Suprapubic skin (tissue), 4 donors: ENCODE data around the gene MAP3K1.

ENCODE experiments used
- EP300 ChIP-seq: sonication (generic); formaldehyde crosslinking; IDR thresholded peaks from one replicate; pipeline ENCODE4 v1.6.1; 2017; ENCODE audit warnings: antibody characterized with exemption
- POLR2A ChIP-seq, 2 donors: fragments of 450-650 bp; IDR thresholded peaks; one replicate each; pipeline ENCODE4 v1.6.1; 2017; ENCODE audit warnings: antibody characterized with exemption in 2 of 2, mild to moderate bottlenecking in 2 of 2, moderate library complexity in 2 of 2
- POLR2AphosphoS5 ChIP-seq, 3 donors: sonication (generic); formaldehyde crosslinking; IDR thresholded peaks; one replicate each; pipeline ENCODE4 v1.6.1; 2017; ENCODE audit warnings: antibody characterized with exemption in 3 of 3
- TF ChIP-seq, protein P1 (sequence below), 2 donors: fragments of 200-600 bp in 1 of 2; fragments of 450-650 bp in 1 of 2; sonication (generic) in 1 of 2; IDR thresholded peaks; one replicate each; pipeline ENCODE4 v1.5.1; 2016 to 2019; ENCODE audit warnings: antibody characterized with exemption in 2 of 2, mild to moderate bottlenecking in 1 of 2, moderate library complexity in 1 of 2

DNA sequence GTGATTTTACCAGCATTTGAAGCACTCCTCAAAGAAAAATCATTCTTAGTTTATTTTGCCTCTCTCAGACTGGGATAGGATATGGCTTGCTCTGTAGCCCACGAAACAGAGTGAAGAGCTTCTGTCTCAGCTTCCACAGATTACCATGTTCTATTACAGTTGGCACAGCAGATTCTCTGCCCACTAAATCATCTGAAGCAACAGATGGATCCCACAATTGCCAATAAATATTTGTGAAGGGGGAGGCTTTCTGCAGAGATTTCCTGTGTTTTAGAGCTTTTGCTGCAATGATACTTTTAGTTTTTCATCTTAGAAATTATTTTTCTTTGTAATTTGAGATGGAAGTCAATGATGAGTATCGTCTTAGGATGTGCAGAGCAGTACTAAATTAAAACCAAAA lies 12.3 kb upstream of the MAP3K1 start:
- TF ChIP-seq, protein P1, sequence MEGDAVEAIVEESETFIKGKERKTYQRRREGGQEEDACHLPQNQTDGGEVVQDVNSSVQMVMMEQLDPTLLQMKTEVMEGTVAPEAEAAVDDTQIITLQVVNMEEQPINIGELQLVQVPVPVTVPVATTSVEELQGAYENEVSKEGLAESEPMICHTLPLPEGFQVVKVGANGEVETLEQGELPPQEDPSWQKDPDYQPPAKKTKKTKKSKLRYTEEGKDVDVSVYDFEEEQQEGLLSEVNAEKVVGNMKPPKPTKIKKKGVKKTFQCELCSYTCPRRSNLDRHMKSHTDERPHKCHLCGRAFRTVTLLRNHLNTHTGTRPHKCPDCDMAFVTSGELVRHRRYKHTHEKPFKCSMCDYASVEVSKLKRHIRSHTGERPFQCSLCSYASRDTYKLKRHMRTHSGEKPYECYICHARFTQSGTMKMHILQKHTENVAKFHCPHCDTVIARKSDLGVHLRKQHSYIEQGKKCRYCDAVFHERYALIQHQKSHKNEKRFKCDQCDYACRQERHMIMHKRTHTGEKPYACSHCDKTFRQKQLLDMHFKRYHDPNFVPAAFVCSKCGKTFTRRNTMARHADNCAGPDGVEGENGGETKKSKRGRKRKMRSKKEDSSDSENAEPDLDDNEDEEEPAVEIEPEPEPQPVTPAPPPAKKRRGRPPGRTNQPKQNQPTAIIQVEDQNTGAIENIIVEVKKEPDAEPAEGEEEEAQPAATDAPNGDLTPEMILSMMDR (IDR thresholded peaks at IDR 0.05), result no peak
- TF ChIP-seq POLR2A (IDR thresholded peaks at IDR 0.05) (no peak), EP300 (no peak), POLR2AphosphoS5 (IDR thresholded peaks at IDR 0.05) (no peak)
